ENCODE results near the gene ANAPC4.

GRCh38 chr4:25330905-25331808, 45.9 kb upstream of the ANAPC4 start:
- TF ChIP-seq POLR2AphosphoS5 (IDR thresholded peaks at IDR 0.05) = no peak
- TF ChIP-seq CTCF (IDR thresholded peaks at IDR 0.05) = no peak
- no peak for TF ChIP-seq POLR2A (IDR thresholded peaks at IDR 0.05; ENCODE audit: low read depth)
